AG09319 (cell line): Measurements from ENCODE around the gene RAPGEF5.

Experiments used
- DNase-seq: peaks from one replicate; pipeline ENCODE4 v3.0.0-alpha.2; 2010; ENCODE audit warnings: low read depth; ENCODE audit errors: extremely low read depth
- CTCF ChIP-seq: IDR thresholded peaks from 2 replicates; pipeline ENCODE4 v1.5.1; 2011; ENCODE audit warnings: low read depth, mild to moderate bottlenecking, inconsistent platforms, low read length, moderate library complexity

RAPGEF5 gene

GRCh38 chr7:22317632-22318031 is 39.3 kb downstream of the RAPGEF5 start:
- no peak for TF ChIP-seq CTCF
- no peak for DNase-seq

- TF ChIP-seq CTCF: no peak
- no peak for DNase-seq
Observed at GRCh38 chr7:22316914-22317313, 40.0 kb downstream of the RAPGEF5 start.

GRCh38 chr7:22307816-22308215 is 49.1 kb downstream of the RAPGEF5 start:
- no peak for TF ChIP-seq CTCF
- DNase-seq: no peak

- DNase-seq: no peak
Observed at GRCh38 chr7:22305706-22306105, 51.2 kb downstream of the RAPGEF5 start.

GRCh38 chr7:22302951-22303423 is 54.0 kb downstream of the RAPGEF5 start:
- TF ChIP-seq CTCF: no peak
- no peak for DNase-seq

More at GRCh38 chr7:22305706-22306105, 51.2 kb downstream of the RAPGEF5 start:
- no peak for TF ChIP-seq CTCF

- DNase-seq: no peak
- TF ChIP-seq CTCF: no peak
Observed at GRCh38 chr7:22302193-22302592, 54.8 kb downstream of the RAPGEF5 start.

GRCh38 chr7:22301790-22302189 is 55.2 kb downstream of the RAPGEF5 start:
- no peak for TF ChIP-seq CTCF
- DNase-seq: no peak
